Gastroesophageal sphincter (tissue), 3 donors: ENCODE measurements around the gene CDKL2.

Experiments used
- CTCF ChIP-seq, 4 experiments: fragments of 200-600 bp in 2 of 4; fragments of 450-650 bp in 2 of 4; sonication (generic) in 1 of 4; IDR thresholded peaks; one replicate each; pipeline ENCODE4 v1.5.1; 2017 to 2019; ENCODE audit warnings: antibody characterized with exemption in 4 of 4, mild to moderate bottlenecking in 2 of 4, moderate library complexity in 2 of 4
- EP300 ChIP-seq: sonication (generic); formaldehyde crosslinking; IDR thresholded peaks from one replicate; pipeline ENCODE4 v1.6.1; 2017; ENCODE audit warnings: antibody characterized with exemption, mild to moderate bottlenecking

GRCh38 chr4:75596061-75596460, 34.3 kb downstream of the CDKL2 start:
- TF ChIP-seq CTCF (IDR thresholded peaks at IDR 0.05) (no peak), EP300 (no peak)
